ENCODE results near the gene NFIC.

DNA sequence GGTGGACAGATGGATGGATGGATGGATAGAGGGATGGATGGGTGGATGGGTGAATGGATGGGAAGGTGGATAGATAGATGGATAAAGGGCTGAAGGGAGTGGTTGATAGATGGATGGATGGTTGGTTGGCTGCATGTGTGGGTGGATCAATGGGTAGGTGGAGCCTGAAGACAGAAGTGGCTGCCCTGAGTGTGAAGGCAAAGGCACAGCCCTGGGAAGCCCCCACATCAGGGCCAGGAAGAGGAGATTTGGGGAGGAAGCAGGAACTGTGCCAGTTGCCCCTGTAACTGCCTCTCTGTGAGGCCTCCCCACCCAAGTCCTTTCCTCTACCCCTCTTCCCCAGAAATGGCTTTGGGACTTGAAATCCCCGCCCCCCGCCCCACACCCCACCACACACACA lies 43.4 kb upstream of the NFIC start:
- TF ChIP-seq CTCF (IDR thresholded peaks at IDR 0.05): no peak
- TF ChIP-seq EZH2 (IDR thresholded peaks at IDR 0.05): no peak
- TF ChIP-seq EZH2phosphoT487 (IDR thresholded peaks at IDR 0.05): no peak

Data from neural progenitor cell (in vitro differentiated cells).